Liver (tissue), 9 donors: ENCODE results near the gene RAG2. TPM values are rescaled to one million over a fixed set of nuclear protein-coding genes. Genes with fewer than 3 reads are reported as not detected.

Experiments used
- DNase-seq: peaks from one replicate; pipeline ENCODE4 v3.0.0-alpha.2; 2017; ENCODE audit warnings: low spot score
- H3K27ac ChIP-seq, 2 donors: one replicate each; pipeline ENCODE4 v1.7.0; 2013; ENCODE audit warnings: inconsistent platforms in 2 of 2, low read length in 2 of 2, control low read depth in 1 of 2, low read depth in 1 of 2, mild to moderate bottlenecking in 1 of 2
- H3K27me3 ChIP-seq, 4 donors: one replicate each; pipeline versions ENCODE4 v1.6.1 to v1.7.0; 2013; ENCODE audit warnings: low read length in 3 of 4, inconsistent platforms in 1 of 4, mild to moderate bottlenecking in 1 of 4, moderate library complexity in 1 of 4; ENCODE audit not compliant: control insufficient read depth in 4 of 4, insufficient read depth in 4 of 4
- H3K36me3 ChIP-seq, 4 donors: one replicate each; pipeline versions ENCODE4 v1.6.1 to v1.7.0; 2013; ENCODE audit warnings: low read length in 3 of 4, mild to moderate bottlenecking in 3 of 4, low read depth in 1 of 4, moderate library complexity in 1 of 4; ENCODE audit not compliant: control insufficient read depth in 4 of 4, insufficient read depth in 3 of 4
- H3K4me1 ChIP-seq, 4 donors: one replicate each; pipeline versions ENCODE4 v1.6.1 to v1.7.0; 2013; ENCODE audit warnings: low read length in 3 of 4, mild to moderate bottlenecking in 3 of 4, moderate library complexity in 1 of 4; ENCODE audit not compliant: control insufficient read depth in 4 of 4, insufficient read depth in 4 of 4
- H3K4me3 ChIP-seq, 3 donors: one replicate each; pipeline versions ENCODE4 v1.6.1 to v1.7.0; 2013; ENCODE audit warnings: low read length in 3 of 3, control low read depth in 1 of 3, low read depth in 1 of 3, mild to moderate bottlenecking in 1 of 3
- H3K9ac ChIP-seq, 2 donors: one replicate each; pipeline ENCODE4 v1.7.0; 2013; ENCODE audit warnings: low read length in 2 of 2, mild to moderate bottlenecking in 2 of 2, moderate library complexity in 2 of 2, control low read depth in 1 of 2, low read depth in 1 of 2
- H3K9me3 ChIP-seq, 4 donors: one replicate each; pipeline versions ENCODE4 v1.6.1 to v1.7.0; 2013; ENCODE audit warnings: low read length in 3 of 4; ENCODE audit not compliant: control insufficient read depth in 4 of 4
- EGR1 ChIP-seq, 2 donors: IDR thresholded peaks; 2 replicates each; pipeline ENCODE4 v1.6.1; 2016 to 2018; ENCODE audit warnings: antibody characterized with exemption in 2 of 2, low read depth in 2 of 2
- FOXA1 ChIP-seq: IDR thresholded peaks from 2 replicates; pipeline ENCODE4 v1.6.1; 2016; ENCODE audit warnings: antibody characterized with exemption
- FOXA2 ChIP-seq: IDR thresholded peaks from 2 replicates; pipeline ENCODE4 v1.6.1; 2016; ENCODE audit warnings: antibody characterized with exemption
- GABPA ChIP-seq, 2 donors: IDR thresholded peaks in 1 of 2; conservative IDR thresholded peaks in 1 of 2; 2 replicates each; pipeline ENCODE4 v1.6.1; 2016; ENCODE audit warnings: antibody characterized with exemption in 2 of 2, mild to moderate bottlenecking in 1 of 2, moderate library complexity in 1 of 2
- HNF4A ChIP-seq, 2 donors: conservative IDR thresholded peaks; 2 replicates each; pipeline ENCODE4 v1.6.1; 2016; ENCODE audit warnings: antibody characterized with exemption in 2 of 2, mild to moderate bottlenecking in 2 of 2
- HNF4G ChIP-seq: IDR thresholded peaks from 2 replicates; pipeline ENCODE4 v1.6.1; 2016; ENCODE audit warnings: antibody characterized with exemption
- JUND ChIP-seq, 2 donors: IDR thresholded peaks; 2 replicates each; pipeline ENCODE4 v1.6.1; 2016; ENCODE audit warnings: antibody characterized with exemption in 2 of 2
- MAX ChIP-seq: IDR thresholded peaks from 2 replicates; pipeline ENCODE4 v1.6.1; 2016; ENCODE audit warnings: antibody characterized with exemption
- NR2F2 ChIP-seq: IDR thresholded peaks from 2 replicates; pipeline ENCODE4 v1.6.1; 2016; ENCODE audit warnings: antibody characterized with exemption
- RAD21 ChIP-seq, 2 donors: IDR thresholded peaks; 2 replicates each; pipeline ENCODE4 v1.6.1; 2016; ENCODE audit warnings: antibody characterized with exemption in 2 of 2, mild to moderate bottlenecking in 2 of 2
- REST ChIP-seq: IDR thresholded peaks from 2 replicates; pipeline ENCODE4 v1.6.1; 2016; ENCODE audit warnings: antibody characterized with exemption, mild to moderate bottlenecking
- RXRA ChIP-seq, 2 donors: IDR thresholded peaks; 2 replicates each; pipeline ENCODE4 v1.6.1; 2017 to 2018; ENCODE audit warnings: antibody characterized with exemption in 2 of 2, mild to moderate bottlenecking in 1 of 2
- SP1 ChIP-seq: IDR thresholded peaks from 2 replicates; pipeline ENCODE4 v1.6.1; 2018; ENCODE audit warnings: antibody characterized with exemption, mild to moderate bottlenecking
- YY1 ChIP-seq: IDR thresholded peaks from 2 replicates; pipeline ENCODE4 v1.6.1; 2016; ENCODE audit warnings: antibody characterized with exemption, mild to moderate bottlenecking
- ZBTB33 ChIP-seq: IDR thresholded peaks from 2 replicates; pipeline ENCODE4 v1.6.1; 2016; ENCODE audit warnings: antibody characterized with exemption
- WGBS: extraction: QIAGEN DNeasy Blood & Tissue Kit; methylation state at CpG from one replicate; pipeline ENCODE4 v1.1.7; 2013; 5-methylcytosine and 5-hydroxymethylcytosine counted together
- polyA plus RNA-seq, 2 donors: library from polyadenylated mRNA; stranded (reverse) in 1 of 2; unstranded in 1 of 2; fragments of 200-250 nt in 1 of 2; fragments of >200 nt in 1 of 2; fragmentation: Nextera tagmentation in 1 of 2; extraction: Ambion mirVana in 1 of 2; gene quantifications; one replicate each; pipeline versions ENCODE4 v1.2.1 to v1.2.3, GENCODE V29; 2013 to 2015
- total RNA-seq, 2 donors: library from RNA; depleted of rRNA; stranded (reverse); fragments of >200 nt; gene quantifications; one replicate each; pipeline ENCODE4 v1.2.3, GENCODE V29; 2014
- TF ChIP-seq, protein P1 (sequence below): IDR thresholded peaks from 2 replicates; pipeline ENCODE4 v1.6.1; 2016; ENCODE audit warnings: antibody characterized with exemption
- donor health status: healthy.
- donor health status: healthy.
- donor health status: healthy.
- donor health status: healthy.
- donor health status: healthy.

The RAG2 gene
- total and polyA plus RNA-seq, 4 donors: 2.0 TPM; not detected in 3

DNA sequence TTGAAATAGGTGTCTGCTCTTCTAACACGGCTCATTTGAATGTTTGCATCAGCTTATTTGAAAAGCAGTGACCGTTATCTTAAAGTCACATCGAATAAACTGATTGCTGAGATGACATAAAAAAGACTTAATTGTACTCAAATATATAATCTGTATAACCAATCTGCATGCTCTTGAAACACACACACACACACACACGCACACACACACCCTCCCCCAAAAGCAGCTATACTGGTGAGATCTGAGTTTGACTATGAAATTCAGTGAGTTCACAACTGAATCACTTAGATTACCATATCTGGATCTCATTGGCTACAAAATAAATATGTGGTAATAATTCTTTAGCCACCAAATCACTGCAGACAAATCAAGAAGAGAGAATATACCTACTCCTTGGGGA, 7.5 kb downstream of the RAG2 start:
- Histone ChIP-seq H3K36me3 (no peaks in the 10 kb centered on the region), H3K27ac (no peak overlapping the region), H3K4me1 (peaks cover 0 to 11% (median 6%) of the 10 kb centered on the region in 4 donors), H3K27me3 (peaks cover 0 to 5% (median 0%) of the 10 kb centered on the region in 4 donors), H3K4me3 (no peak overlapping the region), H3K9me3 (no peaks in the 10 kb centered on the region), H3K9ac (no peak overlapping the region)
- WGBS: 49% methylated on average over 4 of the region's 4 CpGs
- DNase-seq: no peak
- TF ChIP-seq, protein P1, sequence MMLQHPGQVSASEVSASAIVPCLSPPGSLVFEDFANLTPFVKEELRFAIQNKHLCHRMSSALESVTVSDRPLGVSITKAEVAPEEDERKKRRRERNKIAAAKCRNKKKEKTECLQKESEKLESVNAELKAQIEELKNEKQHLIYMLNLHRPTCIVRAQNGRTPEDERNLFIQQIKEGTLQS: no peak
- TF ChIP-seq HNF4G (no peak), SP1 (no peak), JUND (IDR thresholded peaks at IDR 0.05) (no peak), HNF4A (conservative IDR thresholded peaks at IDR 0.05) (no peak), EGR1 (IDR thresholded peaks at IDR 0.05; ENCODE audit: low read depth in 2 of 2) (no peak), RAD21 (IDR thresholded peaks at IDR 0.05) (no peak), FOXA2 (no peak), MAX (no peak), REST (no peak)

DNA sequence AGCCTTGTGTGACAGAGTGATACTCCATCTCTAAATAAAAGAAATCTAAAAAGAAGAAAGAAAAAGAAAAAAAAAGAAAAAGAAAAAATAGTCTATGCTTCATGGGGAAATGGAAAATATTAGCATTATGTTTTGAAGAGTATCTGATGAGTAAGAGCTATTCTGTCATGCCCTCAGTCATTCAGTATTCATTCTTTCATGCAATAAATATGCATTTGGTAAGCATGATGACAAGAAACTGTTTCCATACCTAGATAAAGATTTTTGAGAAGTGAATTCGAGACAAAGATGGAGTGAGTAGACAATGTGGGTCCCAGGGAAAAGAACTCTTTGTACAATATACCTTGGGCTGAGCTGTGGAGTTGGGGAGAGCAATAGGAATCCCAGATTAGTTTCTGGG, 9.9 kb downstream of the RAG2 start:
- WGBS: 35% methylated on average over 1 of the region's 1 CpG
- H3K36me3 ChIP-seq: no peaks in the 10 kb centered on the region
- no peak for DNase-seq
- no peak overlapping the region for H3K27ac ChIP-seq
- H3K27me3 ChIP-seq: peaks cover 0 to 5% (median 0%) of the 10 kb centered on the region in 4 donors
- H3K4me3 ChIP-seq: no peak overlapping the region
- H3K9me3 ChIP-seq: no peaks in the 10 kb centered on the region
- no peak for TF ChIP-seq EGR1 (IDR thresholded peaks at IDR 0.05; ENCODE audit: low read depth in 2 of 2)
- TF ChIP-seq REST: no peak
- TF ChIP-seq GABPA (IDR thresholded peaks at IDR 0.05 in 1 of 2, conservative IDR thresholded peaks at IDR 0.05 in 1 of 2): no peak
- TF ChIP-seq RXRA (IDR thresholded peaks at IDR 0.05): no peak
- no peak for TF ChIP-seq MAX
- TF ChIP-seq NR2F2: no peak
- TF ChIP-seq HNF4G: no peak
- no peak for TF ChIP-seq SP1
- TF ChIP-seq JUND (IDR thresholded peaks at IDR 0.05): no peak
- TF ChIP-seq FOXA1: no peak
- TF ChIP-seq HNF4A (conservative IDR thresholded peaks at IDR 0.05): no peak
- no peak for TF ChIP-seq ZBTB33
- no peak for TF ChIP-seq YY1
- TF ChIP-seq FOXA2: no peak
- no peak for TF ChIP-seq RAD21 (IDR thresholded peaks at IDR 0.05)
- TF ChIP-seq, protein P1: no peak
- no peak overlapping the region for H3K9ac ChIP-seq
- no peaks in the 10 kb centered on the region for H3K4me1 ChIP-seq
